ENCODE measurements around the gene PDS5B.
"Not testable (repeated sequence)": the region's sequence is repeated elsewhere in the genome, so short reads cannot be mapped to it uniquely, and the experiment has no call there.

PDS5B gene

DNA sequence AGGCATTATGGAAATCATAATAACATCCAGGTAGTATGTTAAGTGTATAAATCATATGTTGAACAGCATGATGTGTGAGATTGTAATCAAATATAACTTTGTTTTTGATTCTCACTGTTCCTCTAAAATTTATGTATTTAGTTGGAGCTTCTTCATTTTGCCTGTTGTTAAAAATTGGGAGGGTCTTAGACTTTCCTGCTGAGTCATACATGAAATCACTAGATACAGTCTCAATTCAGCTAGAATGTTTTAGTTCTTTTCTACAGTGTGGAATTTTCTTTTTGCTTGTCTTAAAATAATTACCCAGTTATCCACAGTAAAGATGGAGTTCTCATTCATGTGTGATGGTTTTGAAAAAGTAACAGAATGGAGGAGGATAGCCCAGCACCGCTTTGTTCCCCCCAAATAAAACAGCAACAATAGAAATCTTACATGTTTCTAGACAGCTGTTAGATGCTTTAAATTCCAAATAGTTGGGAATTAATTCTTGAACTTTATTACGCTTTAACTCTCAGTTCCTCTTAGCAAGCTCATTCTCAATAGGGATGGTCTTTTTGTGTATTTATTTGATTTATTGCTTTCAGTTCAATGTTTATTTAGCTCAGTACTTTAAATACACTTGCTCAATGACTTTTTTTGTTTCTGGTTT lies 109.5 kb downstream of the PDS5B start:
- Histone ChIP-seq H3K9ac (ENCODE audit: low read length) (no peak overlapping the region), H2AFZ (ENCODE audit: low read depth, low read length, severe bottlenecking) (no peak overlapping the region), H4K20me1 (ENCODE audit: low read depth, low read length) (no peaks in the 10 kb centered on the region), H3F3A (ENCODE audit: insufficient read depth) (peaks cover 10% of the 10 kb centered on the region; the same call in 1 of the 2 replicates), H3K4me3 (ENCODE audit: insufficient read depth, low read length, poor library complexity, severe bottlenecking) (no peak overlapping the region), H3K9me3 (ENCODE audit: insufficient read depth, low read length) (no peaks in the 10 kb centered on the region), H3K27me3 (ENCODE audit: low read length) (no peaks in the 10 kb centered on the region), H3K27ac (ENCODE audit: low read depth, low read length) (no peak overlapping the region), H3K9me2 (replicated peaks; ENCODE audit: insufficient read depth, low read length) (no peaks in the 10 kb centered on the region), H3K4me2 (ENCODE audit: low read depth, low read length, poor library complexity, severe bottlenecking) (no peak overlapping the region), H3K79me2 (ENCODE audit: insufficient read depth, low read length) (no peaks in the 10 kb centered on the region), H3K36me3 (ENCODE audit: low read length) (peaks cover 16% of the 10 kb centered on the region; the same call in 1 of the 2 replicates)
- TF ChIP-seq CTCF (IDR thresholded peaks at IDR 0.05; ENCODE audit: insufficient read depth, low read length, poor library complexity, severe bottlenecking) (no peak), EZH2phosphoT487 (conservative IDR thresholded peaks at IDR 0.05; ENCODE audit: low read length) (no peak)

DNA sequence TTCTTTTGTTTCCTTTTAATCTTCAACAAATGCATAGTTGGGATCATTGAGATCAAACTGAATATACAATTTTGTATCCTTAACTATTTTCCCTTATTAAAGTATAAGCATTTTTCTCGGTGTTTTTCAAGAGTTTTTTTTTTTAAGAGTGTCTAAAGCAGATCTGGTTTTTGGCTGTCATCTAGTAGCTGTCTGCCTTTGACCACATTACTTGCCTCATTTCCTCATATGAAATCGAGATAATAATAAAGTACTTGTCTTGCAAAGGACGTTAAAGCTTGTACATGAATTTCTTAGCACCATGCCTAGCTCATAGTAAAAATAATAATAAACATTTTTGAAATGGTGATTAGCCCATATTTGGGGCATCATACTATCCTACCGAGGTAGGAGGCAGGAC lies 121.2 kb downstream of the PDS5B start:
- H3K9ac ChIP-seq (ENCODE audit: low read length): no peak overlapping the region
- peaks cover 68% of the 10 kb centered on the region for H3K36me3 ChIP-seq (ENCODE audit: low read length)
- no peak overlapping the region for H2AFZ ChIP-seq (ENCODE audit: low read depth, low read length, severe bottlenecking)
- no peak overlapping the region for H3K27ac ChIP-seq (ENCODE audit: low read depth, low read length)
- TF ChIP-seq EZH2phosphoT487 (conservative IDR thresholded peaks at IDR 0.05; ENCODE audit: low read length): no peak
- no peak for TF ChIP-seq CTCF (IDR thresholded peaks at IDR 0.05; ENCODE audit: insufficient read depth, low read length, poor library complexity, severe bottlenecking)
- H3F3A ChIP-seq (ENCODE audit: insufficient read depth): no peaks in the 10 kb centered on the region
- H3K4me3 ChIP-seq (ENCODE audit: insufficient read depth, low read length, poor library complexity, severe bottlenecking): no peak overlapping the region
- no peaks in the 10 kb centered on the region for H4K20me1 ChIP-seq (ENCODE audit: low read depth, low read length)
- no peaks in the 10 kb centered on the region for H3K27me3 ChIP-seq (ENCODE audit: low read length)
- no peak overlapping the region for H3K4me2 ChIP-seq (ENCODE audit: low read depth, low read length, poor library complexity, severe bottlenecking)
- no peaks in the 10 kb centered on the region for H3K9me2 ChIP-seq (replicated peaks; ENCODE audit: insufficient read depth, low read length)
- no peaks in the 10 kb centered on the region for H3K79me2 ChIP-seq (ENCODE audit: insufficient read depth, low read length)
- peaks cover under 1% of the 10 kb centered on the region; the same call in 1 of the 2 replicates for H3K9me3 ChIP-seq (ENCODE audit: insufficient read depth, low read length)

DNA sequence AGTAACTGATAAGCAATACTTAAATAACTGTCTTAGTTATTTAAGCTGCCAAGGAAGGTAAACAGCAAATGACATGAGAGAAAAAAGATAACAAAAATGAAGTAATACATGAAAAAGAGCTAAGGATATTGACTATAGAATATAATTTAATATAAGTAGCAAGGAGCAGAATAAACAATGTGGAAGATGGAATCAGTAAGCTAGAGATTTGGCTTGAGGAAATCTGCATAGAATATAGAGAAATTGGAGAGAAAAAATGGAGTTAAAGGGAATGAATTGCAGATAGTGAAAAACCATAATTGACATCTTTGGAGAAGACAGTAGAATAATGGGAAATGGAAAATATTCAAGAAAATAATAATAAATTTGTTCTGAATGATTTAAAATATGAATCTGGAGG lies 127.1 kb downstream of the PDS5B start:
- H3K9me3 ChIP-seq (ENCODE audit: insufficient read depth, low read length): peaks cover 9% of the 10 kb centered on the region; the same call in 1 of the 2 replicates
- no peak overlapping the region for H3K9ac ChIP-seq (ENCODE audit: low read length)
- no peak overlapping the region for H3K4me2 ChIP-seq (ENCODE audit: low read depth, low read length, poor library complexity, severe bottlenecking)
- peaks cover 63% of the 10 kb centered on the region for H3K36me3 ChIP-seq (ENCODE audit: low read length)
- H3K27ac ChIP-seq (ENCODE audit: low read depth, low read length): no peak overlapping the region
- no peaks in the 10 kb centered on the region for H3F3A ChIP-seq (ENCODE audit: insufficient read depth)
- H3K4me3 ChIP-seq (ENCODE audit: insufficient read depth, low read length, poor library complexity, severe bottlenecking): no peak overlapping the region
- no peak overlapping the region for H2AFZ ChIP-seq (ENCODE audit: low read depth, low read length, severe bottlenecking)
- no peaks in the 10 kb centered on the region for H3K27me3 ChIP-seq (ENCODE audit: low read length)
- H3K79me2 ChIP-seq (ENCODE audit: insufficient read depth, low read length): 0 out of 2 replicates have a peak, but pooled peaks cover 3% of the 10 kb centered on the region
- no peak for TF ChIP-seq EZH2phosphoT487 (conservative IDR thresholded peaks at IDR 0.05; ENCODE audit: low read length)
- TF ChIP-seq CTCF (IDR thresholded peaks at IDR 0.05; ENCODE audit: insufficient read depth, low read length, poor library complexity, severe bottlenecking): no peak
- no peaks in the 10 kb centered on the region for H4K20me1 ChIP-seq (ENCODE audit: low read depth, low read length)
- no peaks in the 10 kb centered on the region for H3K9me2 ChIP-seq (replicated peaks; ENCODE audit: insufficient read depth, low read length)

DNA sequence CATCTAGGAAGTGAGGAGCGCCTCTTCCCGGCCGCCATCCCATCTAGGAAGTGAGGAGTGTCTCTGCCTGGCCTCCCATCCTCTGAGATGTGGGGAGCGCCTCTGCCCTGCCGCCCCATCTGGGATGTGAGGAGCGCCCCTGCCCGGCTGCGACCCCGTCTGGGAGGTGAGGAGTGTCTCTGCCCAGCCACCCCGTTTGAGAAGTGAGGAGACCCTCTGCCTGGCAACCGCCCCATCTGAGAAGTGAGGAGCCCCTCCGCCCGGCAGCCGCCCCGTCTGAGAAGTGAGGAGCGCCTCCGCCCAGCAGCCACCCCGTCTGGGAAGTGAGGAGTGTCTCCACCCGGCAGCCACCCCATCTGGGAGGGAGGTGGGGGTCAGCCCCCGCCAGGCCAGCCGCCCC lies 129.9 kb downstream of the PDS5B start:
- H3K4me3 ChIP-seq (ENCODE audit: insufficient read depth, low read length, poor library complexity, severe bottlenecking); H3K27me3 ChIP-seq (ENCODE audit: low read length); H2AFZ ChIP-seq (ENCODE audit: low read depth, low read length, severe bottlenecking); H3K27ac ChIP-seq (ENCODE audit: low read depth, low read length); H3K9ac ChIP-seq (ENCODE audit: low read length); H3K9me2 ChIP-seq (replicated peaks; ENCODE audit: insufficient read depth, low read length); H4K20me1 ChIP-seq (ENCODE audit: low read depth, low read length); H3K79me2 ChIP-seq (ENCODE audit: insufficient read depth, low read length); H3K4me2 ChIP-seq (ENCODE audit: low read depth, low read length, poor library complexity, severe bottlenecking); H3F3A ChIP-seq (ENCODE audit: insufficient read depth): not testable (repeated sequence)
- H3K9me3 ChIP-seq (ENCODE audit: insufficient read depth, low read length): peaks cover 13% of the 10 kb centered on the region; the same call in 1 of the 2 replicates
- peaks cover 55% of the 10 kb centered on the region for H3K36me3 ChIP-seq (ENCODE audit: low read length)

Data from SU-DHL-6 (cell line).